Colonic mucosa (tissue), 4 donors: Measurements from ENCODE around the gene ABHD2. TPM values are rescaled to one million over a fixed set of nuclear protein-coding genes. Genes with fewer than 3 reads are reported as not detected.
A peak's percentile ranks its signal among the peaks of the same experiment; 100 is the strongest.

Source experiments
- DNase-seq: peaks from one replicate; pipeline ENCODE4 v3.0.0-alpha.2; 2020
- H3K27ac ChIP-seq: fragments of 200-600 bp; one replicate; pipeline ENCODE4 v1.8.0; 2021
- H3K27me3 ChIP-seq: fragments of 200-600 bp; one replicate; pipeline ENCODE4 v1.8.0; 2021
- H3K36me3 ChIP-seq: fragments of 200-600 bp; one replicate; pipeline ENCODE4 v1.8.0; 2021
- H3K4me1 ChIP-seq: fragments of 200-600 bp; one replicate; pipeline ENCODE4 v1.8.0; 2021; ENCODE audit warnings: mild to moderate bottlenecking
- H3K4me3 ChIP-seq: fragments of 200-600 bp; one replicate; pipeline ENCODE4 v1.8.0; 2021
- H3K9ac ChIP-seq, 2 donors: one replicate each; pipeline ENCODE4 v1.7.0; 2013; ENCODE audit warnings: control low read depth in 2 of 2, low read depth in 2 of 2, low read length in 2 of 2
- H3K9me3 ChIP-seq: fragments of 200-600 bp; one replicate; pipeline ENCODE4 v1.8.0; 2021
- intact Hi-C: fragments of 100-400 bp; cut with DNase I; formaldehyde crosslinking; loops from one replicate; pipeline ENCODE4 v1.14.1; 2022
- total RNA-seq, 2 donors: library from RNA; stranded (reverse); fragmentation: NEBNext Ultra II Directional in 1 of 2; extraction: Animal tissue kit (Norgen Biotek cat#: 25700) in 1 of 2; gene quantifications; one replicate each; pipeline ENCODE4 v1.2.1, GENCODE V29; 2021
- TF ChIP-seq, protein P1 (sequence below): fragments of 200-600 bp; IDR thresholded peaks from one replicate; pipeline ENCODE4 v1.8.0; 2022; ENCODE audit warnings: antibody characterized with exemption, mild to moderate bottlenecking
- donor health status: healthy.
- donor health status: DM: no; HTN: no; CAD: no.
- donor health status: DM: no; HTN: no; CAD: no.

Gene ABHD2
- total RNA-seq, 2 donors from 2014 or later, result 71.5 to 86.7 TPM

DNA sequence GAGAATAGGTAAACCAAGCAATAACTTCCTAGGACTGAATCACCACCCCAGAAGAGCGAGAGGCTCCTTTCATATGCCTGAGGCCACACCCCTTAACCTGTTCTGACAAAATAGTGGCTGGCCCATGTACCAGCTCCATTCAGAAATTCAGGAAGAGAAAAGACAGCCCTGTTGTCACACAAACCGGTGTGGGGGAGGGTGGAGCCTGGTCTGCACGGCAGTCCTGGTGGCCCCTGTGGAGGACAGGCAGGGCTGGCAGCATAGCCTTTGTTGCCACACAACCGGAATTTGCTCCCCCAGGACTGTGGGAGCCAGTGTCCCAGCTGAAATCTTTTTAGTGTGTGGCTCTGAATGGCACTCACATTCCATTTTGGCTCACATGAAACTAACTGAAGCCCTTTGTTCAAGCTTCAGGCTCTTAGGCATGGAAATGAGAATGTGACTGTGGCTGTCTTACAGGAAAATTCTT, 109.3 kb downstream of the ABHD2 start:
- Histone ChIP-seq H3K9ac (no peak overlapping the region), H3K36me3 (no peaks in the 10 kb centered on the region), H3K9me3 (no peaks in the 10 kb centered on the region), H3K4me1 (peaks cover 8% of the 10 kb centered on the region), H3K27ac (no peak overlapping the region), H3K27me3 (no peaks in the 10 kb centered on the region), H3K4me3 (no peak overlapping the region)
- DNase-seq, result peak; percentile 68
- intact Hi-C loops, result no loop called here
- TF ChIP-seq, protein P1, sequence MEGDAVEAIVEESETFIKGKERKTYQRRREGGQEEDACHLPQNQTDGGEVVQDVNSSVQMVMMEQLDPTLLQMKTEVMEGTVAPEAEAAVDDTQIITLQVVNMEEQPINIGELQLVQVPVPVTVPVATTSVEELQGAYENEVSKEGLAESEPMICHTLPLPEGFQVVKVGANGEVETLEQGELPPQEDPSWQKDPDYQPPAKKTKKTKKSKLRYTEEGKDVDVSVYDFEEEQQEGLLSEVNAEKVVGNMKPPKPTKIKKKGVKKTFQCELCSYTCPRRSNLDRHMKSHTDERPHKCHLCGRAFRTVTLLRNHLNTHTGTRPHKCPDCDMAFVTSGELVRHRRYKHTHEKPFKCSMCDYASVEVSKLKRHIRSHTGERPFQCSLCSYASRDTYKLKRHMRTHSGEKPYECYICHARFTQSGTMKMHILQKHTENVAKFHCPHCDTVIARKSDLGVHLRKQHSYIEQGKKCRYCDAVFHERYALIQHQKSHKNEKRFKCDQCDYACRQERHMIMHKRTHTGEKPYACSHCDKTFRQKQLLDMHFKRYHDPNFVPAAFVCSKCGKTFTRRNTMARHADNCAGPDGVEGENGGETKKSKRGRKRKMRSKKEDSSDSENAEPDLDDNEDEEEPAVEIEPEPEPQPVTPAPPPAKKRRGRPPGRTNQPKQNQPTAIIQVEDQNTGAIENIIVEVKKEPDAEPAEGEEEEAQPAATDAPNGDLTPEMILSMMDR, result no peak

DNA sequence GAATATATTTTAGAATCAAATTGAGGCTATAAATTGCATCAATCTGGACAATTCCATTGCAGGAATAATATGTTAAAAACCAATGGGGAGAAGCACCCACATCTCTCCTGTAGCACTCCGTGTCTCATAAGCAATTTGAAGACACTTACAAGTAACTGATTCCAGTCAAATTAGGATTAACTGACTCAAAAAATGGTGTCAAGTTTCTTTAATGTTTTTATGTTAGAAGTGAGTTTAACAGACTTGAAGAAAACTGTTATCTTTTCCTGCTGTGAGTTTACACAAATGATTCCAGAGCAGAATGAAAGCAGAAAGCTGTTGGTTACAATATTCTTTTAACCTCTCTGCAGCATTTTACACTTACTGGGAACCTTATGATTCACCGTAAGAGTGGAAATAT, 109.9 kb downstream of the ABHD2 start:
- Histone ChIP-seq H3K9ac (no peak overlapping the region), H3K27ac (no peak overlapping the region), H3K4me3 (no peak overlapping the region), H3K27me3 (no peaks in the 10 kb centered on the region), H3K9me3 (no peaks in the 10 kb centered on the region), H3K4me1 (peaks cover 8% of the 10 kb centered on the region), H3K36me3 (no peaks in the 10 kb centered on the region)
- no peak for DNase-seq
- intact Hi-C loops, result no loop called here
- TF ChIP-seq, protein P1, result no peak

DNA sequence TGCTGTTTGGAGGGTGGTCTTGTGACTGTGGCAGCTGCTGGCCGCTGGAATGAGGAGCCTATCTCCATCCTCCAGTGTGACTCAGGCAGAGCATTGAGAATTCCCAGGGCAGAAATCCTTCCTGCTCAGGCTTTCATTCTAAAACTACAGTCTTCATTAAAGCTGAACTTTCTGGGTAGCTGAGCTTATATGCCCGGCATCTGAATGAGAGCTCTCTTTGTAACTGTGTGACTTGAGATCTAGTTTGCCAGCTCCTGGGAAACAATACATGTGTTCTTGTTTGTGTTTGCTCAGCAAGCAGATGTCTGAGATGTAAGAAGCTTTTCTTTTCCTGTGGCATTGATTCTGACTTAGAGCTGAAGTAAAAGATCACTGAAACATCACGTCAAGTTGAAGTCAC, 110.7 kb downstream of the ABHD2 start:
- intact Hi-C loops, result no loop called here
- Histone ChIP-seq H3K36me3 (no peaks in the 10 kb centered on the region), H3K27ac (no peak overlapping the region), H3K9me3 (no peaks in the 10 kb centered on the region), H3K27me3 (no peaks in the 10 kb centered on the region), H3K4me1 (peaks cover 8% of the 10 kb centered on the region), H3K4me3 (no peak overlapping the region), H3K9ac (no peak overlapping the region)
- TF ChIP-seq, protein P1, result no peak
- DNase-seq, result no peak

DNA sequence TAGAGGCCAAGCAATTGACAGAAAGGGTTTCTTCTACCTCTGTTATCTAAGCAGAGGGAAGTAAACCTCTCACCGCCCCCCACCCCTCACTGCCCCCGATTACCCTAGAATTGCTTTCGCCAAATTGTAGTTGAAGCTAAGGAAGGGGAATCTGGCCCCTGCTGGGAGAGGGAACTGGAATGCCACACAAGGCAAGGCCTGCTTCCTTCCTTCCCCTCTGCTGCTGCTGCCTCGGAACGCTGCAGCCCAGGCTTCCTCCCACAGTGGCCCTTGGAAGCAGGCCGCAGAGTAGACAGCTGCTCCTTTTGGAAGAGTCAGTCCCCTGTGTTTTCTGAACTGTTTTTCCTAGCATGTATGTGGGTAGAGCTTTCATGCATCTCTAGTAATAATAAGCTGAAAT, 111.5 kb downstream of the ABHD2 start:
- no peak overlapping the region for H3K9ac ChIP-seq
- H3K27ac ChIP-seq, result no peak overlapping the region
- H3K4me3 ChIP-seq, result no peak overlapping the region
- peaks cover 8% of the 10 kb centered on the region for H3K4me1 ChIP-seq
- H3K27me3 ChIP-seq, result no peaks in the 10 kb centered on the region
- intact Hi-C loops, result no loop called here
- H3K9me3 ChIP-seq, result no peaks in the 10 kb centered on the region
- TF ChIP-seq, protein P1, result no peak
- no peaks in the 10 kb centered on the region for H3K36me3 ChIP-seq
- no peak for DNase-seq

DNA sequence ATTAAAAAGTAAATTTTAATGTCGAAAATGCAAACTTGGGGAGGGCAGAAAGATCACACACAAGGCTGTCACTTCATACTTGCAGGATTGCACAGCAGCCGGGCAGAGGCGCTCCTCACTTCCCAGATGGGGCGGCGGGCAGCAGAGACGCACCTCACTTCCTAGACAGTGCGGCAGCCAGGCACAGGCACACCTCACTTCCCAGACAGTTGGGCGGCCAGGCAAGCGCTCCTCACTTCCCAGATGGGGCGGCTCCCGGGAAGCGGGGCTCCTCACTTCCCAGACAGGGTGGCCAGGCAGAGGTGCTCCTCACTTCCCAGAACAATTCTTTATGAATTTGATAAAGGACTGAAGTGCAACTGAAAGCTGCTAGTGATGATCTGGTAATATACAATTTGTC, 111.9 kb downstream of the ABHD2 start:
- H3K9ac ChIP-seq, result no peak overlapping the region
- DNase-seq, result no peak
- no peaks in the 10 kb centered on the region for H3K9me3 ChIP-seq
- H3K36me3 ChIP-seq, result no peaks in the 10 kb centered on the region
- H3K4me1 ChIP-seq, result peaks cover 8% of the 10 kb centered on the region
- H3K27me3 ChIP-seq, result no peaks in the 10 kb centered on the region
- H3K27ac ChIP-seq, result no peak overlapping the region
- intact Hi-C loops, result no loop called here
- TF ChIP-seq, protein P1, result no peak
- no peak overlapping the region for H3K4me3 ChIP-seq
